Measurements from ENCODE around the gene DIPK1C. TPM values are rescaled to one million over a fixed set of nuclear protein-coding genes. Genes with fewer than 3 reads are reported as not detected.

The DIPK1C gene
- total RNA-seq, 1 experiment from 2014 or later, result not detected

DNA sequence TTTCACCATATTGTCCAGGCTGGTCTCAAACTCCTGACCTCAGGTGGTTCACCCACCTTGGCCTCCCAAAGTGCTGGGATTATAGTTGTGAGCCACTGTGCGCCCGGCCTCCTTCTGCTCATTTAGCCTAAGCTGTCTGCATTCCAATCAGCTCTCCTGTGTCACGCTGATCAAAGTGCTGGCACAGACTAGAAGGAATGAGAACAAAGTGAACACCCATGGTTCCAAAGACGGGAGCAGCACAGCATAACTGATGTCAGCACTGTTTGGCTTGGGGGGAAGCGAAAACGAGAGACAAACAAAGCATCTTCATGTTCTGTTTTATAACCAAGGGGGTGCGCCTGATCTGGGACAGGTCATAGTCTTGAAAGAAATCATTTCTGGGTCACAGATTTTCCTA, 43.3 kb downstream of the DIPK1C start:
- no peaks in the 10 kb centered on the region for H3K36me3 ChIP-seq (ENCODE audit: control insufficient read depth, insufficient read depth, low read length)
- no peak overlapping the region for H3K4me3 ChIP-seq (ENCODE audit: low read depth, low read length)
- no peaks in the 10 kb centered on the region for H3K4me1 ChIP-seq
- BruUV-seq (replicated peaks), result no TSS peak
- Mint-ChIP-seq H3K9me3 (ENCODE audit: unreplicated experiment) (no peaks in the 10 kb centered on the region), H3K4me3 (ENCODE audit: unreplicated experiment) (no peak overlapping the region), H3K36me3 (ENCODE audit: insufficient read depth, unreplicated experiment) (no peaks in the 10 kb centered on the region), H3K27me3 (ENCODE audit: insufficient read depth, unreplicated experiment) (peaks cover 9% of the 10 kb centered on the region), H3K4me1 (ENCODE audit: low read depth, unreplicated experiment) (no peaks in the 10 kb centered on the region), H3K27ac (ENCODE audit: unreplicated experiment) (no peak overlapping the region)
- intact Hi-C loops (cut with micrococcal nuclease; ENCODE audit: unreplicated experiment), result no loop called here
- no peak for DNase-seq
- H3K9me3 ChIP-seq, result no peaks in the 10 kb centered on the region
- H3K27me3 ChIP-seq (replicated peaks; ENCODE audit: control insufficient read depth, insufficient read depth, low read length), result no peaks in the 10 kb centered on the region
- ChIA-PET CTCF (no interaction called here), POLR2A (no interaction called here)
- TF ChIP-seq, protein P1, sequence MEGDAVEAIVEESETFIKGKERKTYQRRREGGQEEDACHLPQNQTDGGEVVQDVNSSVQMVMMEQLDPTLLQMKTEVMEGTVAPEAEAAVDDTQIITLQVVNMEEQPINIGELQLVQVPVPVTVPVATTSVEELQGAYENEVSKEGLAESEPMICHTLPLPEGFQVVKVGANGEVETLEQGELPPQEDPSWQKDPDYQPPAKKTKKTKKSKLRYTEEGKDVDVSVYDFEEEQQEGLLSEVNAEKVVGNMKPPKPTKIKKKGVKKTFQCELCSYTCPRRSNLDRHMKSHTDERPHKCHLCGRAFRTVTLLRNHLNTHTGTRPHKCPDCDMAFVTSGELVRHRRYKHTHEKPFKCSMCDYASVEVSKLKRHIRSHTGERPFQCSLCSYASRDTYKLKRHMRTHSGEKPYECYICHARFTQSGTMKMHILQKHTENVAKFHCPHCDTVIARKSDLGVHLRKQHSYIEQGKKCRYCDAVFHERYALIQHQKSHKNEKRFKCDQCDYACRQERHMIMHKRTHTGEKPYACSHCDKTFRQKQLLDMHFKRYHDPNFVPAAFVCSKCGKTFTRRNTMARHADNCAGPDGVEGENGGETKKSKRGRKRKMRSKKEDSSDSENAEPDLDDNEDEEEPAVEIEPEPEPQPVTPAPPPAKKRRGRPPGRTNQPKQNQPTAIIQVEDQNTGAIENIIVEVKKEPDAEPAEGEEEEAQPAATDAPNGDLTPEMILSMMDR (IDR thresholded peaks at IDR 0.05; ENCODE audit: insufficient read depth in 1 of 2, low read depth in 1 of 2, low read length in 1 of 2, severe bottlenecking in 1 of 2, unreplicated experiment in 1 of 2), result no peak

DNA sequence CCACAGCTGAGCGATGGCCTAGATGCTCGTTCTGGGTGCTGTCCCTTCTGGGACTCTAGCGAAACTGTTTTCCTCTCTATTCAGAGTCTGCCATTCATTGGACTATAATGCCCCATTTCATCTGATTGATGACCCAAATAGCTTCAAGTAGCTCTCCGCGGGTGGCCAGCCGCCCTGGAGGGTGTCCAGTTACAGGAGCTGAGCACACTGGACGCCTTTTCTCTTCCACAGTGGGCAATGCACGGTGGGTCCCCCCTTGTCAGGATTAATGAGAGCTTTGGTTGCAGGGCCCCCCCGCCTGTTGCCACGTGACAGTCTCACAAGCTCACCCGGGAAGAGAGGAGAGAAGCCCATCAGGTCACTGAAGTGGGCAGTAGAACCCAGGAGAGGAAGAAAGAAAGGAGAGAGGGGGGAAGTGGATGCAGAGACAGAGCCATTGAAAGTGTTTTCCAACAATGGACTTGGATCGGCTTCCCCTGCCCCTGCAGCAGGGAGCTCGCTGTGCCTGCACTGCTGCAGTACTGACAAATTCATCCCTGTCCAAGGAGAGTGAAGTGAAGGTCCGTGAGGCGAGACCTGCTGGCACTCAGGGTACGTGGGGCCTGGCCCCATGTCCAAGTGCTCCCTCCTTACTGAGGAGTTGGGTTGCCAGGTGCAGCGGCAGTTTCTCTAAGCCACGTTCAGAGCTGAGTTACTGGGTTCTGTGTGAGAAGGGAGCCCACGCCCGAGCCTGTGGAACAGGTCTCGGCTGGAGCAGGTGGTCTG, 44.8 kb downstream of the DIPK1C start:
- Mint-ChIP-seq H3K27me3 (ENCODE audit: insufficient read depth, unreplicated experiment) (peaks cover 7% of the 10 kb centered on the region), H3K27ac (ENCODE audit: unreplicated experiment) (no peak overlapping the region), H3K4me1 (ENCODE audit: low read depth, unreplicated experiment) (no peaks in the 10 kb centered on the region), H3K36me3 (ENCODE audit: insufficient read depth, unreplicated experiment) (no peaks in the 10 kb centered on the region), H3K4me3 (ENCODE audit: unreplicated experiment) (no peak overlapping the region), H3K9me3 (ENCODE audit: unreplicated experiment) (no peaks in the 10 kb centered on the region)
- Histone ChIP-seq H3K9me3 (no peaks in the 10 kb centered on the region), H3K4me3 (ENCODE audit: low read depth, low read length) (no peak overlapping the region), H3K27me3 (replicated peaks; ENCODE audit: control insufficient read depth, insufficient read depth, low read length) (no peaks in the 10 kb centered on the region), H3K36me3 (ENCODE audit: control insufficient read depth, insufficient read depth, low read length) (no peaks in the 10 kb centered on the region), H3K4me1 (no peaks in the 10 kb centered on the region)
- intact Hi-C loops (cut with micrococcal nuclease; ENCODE audit: unreplicated experiment), result no loop called here
- TF ChIP-seq, protein P1 (IDR thresholded peaks at IDR 0.05; ENCODE audit: insufficient read depth in 1 of 2, low read depth in 1 of 2, low read length in 1 of 2, severe bottlenecking in 1 of 2, unreplicated experiment in 1 of 2), result no peak
- POLR2A ChIA-PET, result no interaction called here
- BruUV-seq (replicated peaks), result no TSS peak
- CTCF ChIA-PET, result no interaction called here
- DNase-seq, result no peak

DNA sequence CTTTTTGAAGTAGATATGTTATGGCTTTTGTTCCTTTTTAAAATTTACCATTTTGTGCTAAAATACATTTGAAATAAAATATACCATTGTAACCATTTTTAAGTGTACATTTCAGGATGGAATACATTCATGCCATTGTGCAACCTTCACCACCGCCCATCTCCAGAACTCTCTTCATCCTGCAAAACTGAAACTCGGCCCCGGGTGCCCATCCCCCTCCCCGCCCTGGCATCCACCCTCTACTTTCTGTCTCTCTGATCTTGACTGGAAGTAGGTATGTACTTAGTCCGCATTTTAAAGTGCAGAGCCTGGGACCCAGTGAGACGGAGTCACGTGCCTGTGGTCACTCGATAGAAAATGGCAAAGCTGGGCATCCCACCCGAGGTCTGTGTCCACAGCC, 45.6 kb downstream of the DIPK1C start:
- intact Hi-C loops (cut with micrococcal nuclease; ENCODE audit: unreplicated experiment), result no loop called here
- Mint-ChIP-seq H3K4me1 (ENCODE audit: low read depth, unreplicated experiment) (no peaks in the 10 kb centered on the region), H3K27ac (ENCODE audit: unreplicated experiment) (no peak overlapping the region), H3K9me3 (ENCODE audit: unreplicated experiment) (no peaks in the 10 kb centered on the region), H3K4me3 (ENCODE audit: unreplicated experiment) (no peak overlapping the region), H3K36me3 (ENCODE audit: insufficient read depth, unreplicated experiment) (no peaks in the 10 kb centered on the region), H3K27me3 (ENCODE audit: insufficient read depth, unreplicated experiment) (peaks cover 7% of the 10 kb centered on the region)
- BruUV-seq (replicated peaks), result no TSS peak
- no peaks in the 10 kb centered on the region for H3K36me3 ChIP-seq (ENCODE audit: control insufficient read depth, insufficient read depth, low read length)
- TF ChIP-seq, protein P1 (IDR thresholded peaks at IDR 0.05; ENCODE audit: insufficient read depth in 1 of 2, low read depth in 1 of 2, low read length in 1 of 2, severe bottlenecking in 1 of 2, unreplicated experiment in 1 of 2), result no peak
- H3K9me3 ChIP-seq, result no peaks in the 10 kb centered on the region
- ChIA-PET POLR2A (no interaction called here), CTCF (no interaction called here)
- no peaks in the 10 kb centered on the region for H3K4me1 ChIP-seq
- no peak for DNase-seq
- no peak overlapping the region for H3K4me3 ChIP-seq (ENCODE audit: low read depth, low read length)
- H3K27me3 ChIP-seq (replicated peaks; ENCODE audit: control insufficient read depth, insufficient read depth, low read length), result no peaks in the 10 kb centered on the region
